ENCODE results near the gene ZNF221.

ZNF221 gene

DNA sequence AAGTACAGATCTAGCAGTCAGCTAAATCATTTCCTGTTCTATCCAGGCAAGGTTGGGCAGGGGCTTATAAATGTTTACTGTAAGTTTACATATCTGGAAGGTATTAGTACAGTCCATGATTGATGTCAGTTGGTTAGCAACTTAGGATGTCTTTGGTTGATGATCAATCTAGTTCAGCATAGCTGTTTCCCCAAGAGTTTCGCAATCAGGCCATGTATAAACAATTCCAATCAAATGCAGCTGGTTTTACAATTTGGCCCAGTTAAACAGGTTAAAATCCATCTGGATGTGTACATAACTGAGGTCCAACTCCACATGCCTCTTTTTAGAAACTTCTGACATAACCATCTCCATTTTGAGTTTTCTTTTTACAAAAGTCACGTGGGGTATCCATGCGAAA is 6.9 kb downstream of the ZNF221 start:
- peak overlapping the region; percentile 8 for H3K4me3 ChIP-seq
- TF ChIP-seq, protein P1, sequence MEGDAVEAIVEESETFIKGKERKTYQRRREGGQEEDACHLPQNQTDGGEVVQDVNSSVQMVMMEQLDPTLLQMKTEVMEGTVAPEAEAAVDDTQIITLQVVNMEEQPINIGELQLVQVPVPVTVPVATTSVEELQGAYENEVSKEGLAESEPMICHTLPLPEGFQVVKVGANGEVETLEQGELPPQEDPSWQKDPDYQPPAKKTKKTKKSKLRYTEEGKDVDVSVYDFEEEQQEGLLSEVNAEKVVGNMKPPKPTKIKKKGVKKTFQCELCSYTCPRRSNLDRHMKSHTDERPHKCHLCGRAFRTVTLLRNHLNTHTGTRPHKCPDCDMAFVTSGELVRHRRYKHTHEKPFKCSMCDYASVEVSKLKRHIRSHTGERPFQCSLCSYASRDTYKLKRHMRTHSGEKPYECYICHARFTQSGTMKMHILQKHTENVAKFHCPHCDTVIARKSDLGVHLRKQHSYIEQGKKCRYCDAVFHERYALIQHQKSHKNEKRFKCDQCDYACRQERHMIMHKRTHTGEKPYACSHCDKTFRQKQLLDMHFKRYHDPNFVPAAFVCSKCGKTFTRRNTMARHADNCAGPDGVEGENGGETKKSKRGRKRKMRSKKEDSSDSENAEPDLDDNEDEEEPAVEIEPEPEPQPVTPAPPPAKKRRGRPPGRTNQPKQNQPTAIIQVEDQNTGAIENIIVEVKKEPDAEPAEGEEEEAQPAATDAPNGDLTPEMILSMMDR (IDR thresholded peaks at IDR 0.05): no peak
- H3K27ac ChIP-seq: no peak overlapping the region
- no peak for DNase-seq (ENCODE audit: low spot score)

GRCh38 chr19:43960411-43960810 is 9.4 kb downstream of the ZNF221 start:
- Histone ChIP-seq H3K27ac (no peak overlapping the region), H3K4me3 (no peak overlapping the region)
- DNase-seq (ENCODE audit: low spot score): no peak
- TF ChIP-seq, protein P1 (IDR thresholded peaks at IDR 0.05): no peak

DNA sequence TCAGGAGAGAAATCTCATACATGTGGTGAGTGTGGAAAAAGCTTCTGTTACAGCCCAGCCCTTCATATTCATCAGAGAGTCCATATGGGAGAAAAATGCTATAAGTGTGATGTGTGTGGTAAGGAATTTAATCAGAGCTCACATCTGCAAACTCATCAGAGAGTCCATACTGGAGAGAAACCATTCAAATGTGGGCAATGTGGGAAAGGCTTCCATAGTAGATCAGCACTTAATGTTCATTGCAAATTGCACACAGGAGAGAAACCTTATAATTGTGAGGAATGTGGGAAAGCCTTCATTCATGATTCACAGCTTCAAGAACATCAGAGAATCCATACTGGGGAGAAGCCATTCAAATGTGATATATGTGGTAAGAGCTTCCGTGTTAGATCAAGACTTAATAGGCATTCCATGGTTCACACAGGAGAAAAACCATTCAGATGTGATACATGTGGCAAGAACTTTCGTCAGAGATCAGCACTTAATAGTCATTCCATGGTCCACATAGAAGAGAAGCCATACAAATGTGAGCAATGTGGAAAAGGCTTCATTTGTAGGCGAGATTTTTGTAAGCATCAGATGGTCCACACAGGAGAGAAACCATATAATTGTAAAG is 15.2 kb downstream of the ZNF221 start:
- TF ChIP-seq, protein P1 (IDR thresholded peaks at IDR 0.05): no peak
- no peak for DNase-seq (ENCODE audit: low spot score)
- no peak overlapping the region for H3K27ac ChIP-seq
- peak overlapping the region; percentile 43 for H3K4me3 ChIP-seq

GRCh38 chr19:43976732-43977131 is 25.7 kb downstream of the ZNF221 start:
- DNase-seq (ENCODE audit: low spot score): no peak
- Histone ChIP-seq H3K4me3 (no peak overlapping the region), H3K27ac (no peak overlapping the region)
- TF ChIP-seq, protein P1 (IDR thresholded peaks at IDR 0.05): no peak

DNA sequence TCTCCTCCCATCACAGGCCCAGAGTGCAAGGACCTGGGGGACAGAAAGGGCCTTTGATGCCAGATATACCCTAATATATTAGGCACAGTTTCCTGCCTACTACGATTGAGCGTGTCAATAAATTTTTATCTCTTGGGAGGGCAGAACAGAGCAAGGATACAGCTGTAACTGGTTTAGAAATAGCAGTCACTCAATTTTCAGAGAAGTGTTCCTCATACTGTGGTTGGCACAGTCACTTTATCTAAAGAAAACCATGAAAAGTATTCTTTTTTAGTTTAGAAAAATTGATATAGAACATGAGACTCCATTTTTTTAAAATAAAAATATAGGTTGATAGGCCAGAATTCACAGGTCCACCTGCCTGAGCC is 32.5 kb downstream of the ZNF221 start:
- peak overlapping the region in 1 of 2 donors; percentile 67 for H3K27ac ChIP-seq
- H3K4me3 ChIP-seq: peak overlapping the region; percentile 81

DNA sequence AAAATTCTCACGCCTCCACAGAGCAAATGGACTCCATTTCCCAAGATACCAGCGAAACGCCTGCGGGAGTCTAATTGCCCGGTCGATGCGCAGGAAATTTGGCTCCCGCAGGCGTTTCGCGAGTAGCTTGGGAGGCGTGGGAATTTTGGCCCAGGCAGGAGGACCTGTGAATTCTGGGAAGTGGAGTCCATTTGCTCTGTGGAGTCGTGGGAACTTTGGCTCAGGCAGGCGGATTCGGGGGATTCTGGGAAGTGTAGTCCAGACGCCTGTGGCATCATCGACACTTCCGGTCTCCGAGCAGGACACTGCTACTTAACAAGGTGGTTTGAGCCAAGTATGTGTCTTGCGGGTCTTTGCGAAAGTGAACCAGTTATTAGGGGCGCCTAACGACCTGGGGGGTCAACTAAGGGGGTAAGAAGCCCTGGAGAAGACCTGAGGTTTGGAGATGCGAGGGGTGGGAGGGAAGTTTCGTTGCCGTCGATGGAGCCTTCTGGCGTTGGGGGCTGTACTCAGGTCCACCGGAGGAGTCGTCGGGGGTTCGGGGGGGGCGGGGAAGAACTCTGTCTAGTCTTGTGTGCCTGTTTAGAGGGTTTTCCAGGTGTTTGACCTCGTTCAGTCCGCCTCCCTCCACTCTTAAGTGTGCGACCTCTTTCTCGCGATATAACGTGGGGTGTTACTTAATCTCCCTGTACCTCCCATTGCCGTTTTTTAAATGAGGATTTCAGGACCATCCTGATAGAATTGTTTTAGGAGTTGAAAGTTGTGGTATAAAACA is 33.1 kb downstream of the ZNF221 start, which contains the start of gene ZNF155:
ZNF155 (plus strand) TSS at position 277 of the 775 bp plus-strand sequence. CDS start 4,356 bp downstream, outside the sequence.
- Histone ChIP-seq H3K27ac (peak within 1 kb of the TSS; percentile 67 to 87), H3K4me3 (peak within 1 kb of the TSS; percentile 81)
- TF ChIP-seq, protein P1 (IDR thresholded peaks at IDR 0.05): no peak
- DNase-seq (ENCODE audit: low spot score): peak; percentile 95

More for the DNA sequence above, 32.5 kb downstream of the ZNF221 start:
- TF ChIP-seq, protein P1 (IDR thresholded peaks at IDR 0.05): no peak
- no peak for DNase-seq (ENCODE audit: low spot score)

DNA sequence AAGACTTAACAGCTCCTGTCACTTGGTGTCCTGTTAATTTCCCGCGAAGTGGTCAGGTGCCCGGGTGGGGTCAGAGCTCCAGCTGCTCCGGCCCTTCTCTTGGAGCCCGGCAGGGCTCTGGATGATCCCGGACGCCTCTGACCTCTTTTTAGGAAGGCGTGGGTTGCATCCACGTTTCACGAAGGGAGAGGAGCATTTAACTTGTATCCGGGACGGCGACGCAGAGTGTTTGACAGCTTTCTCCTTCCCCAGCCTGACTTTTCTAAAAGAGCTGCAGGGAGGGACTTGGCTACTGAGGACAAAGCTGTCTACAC is 33.6 kb downstream of the ZNF221 start:
- Histone ChIP-seq H3K4me3 (peak overlapping the region; percentile 81), H3K27ac (peak overlapping the region; percentile 67 to 87)
- TF ChIP-seq, protein P1 (IDR thresholded peaks at IDR 0.05): no peak
- DNase-seq (ENCODE audit: low spot score): no peak
